Activated naive CD8-positive, alpha-beta T cell treated with anti-CD3 and anti-CD28 coated beads, Interleukin-2, amount 50 U/mL, for 24 hours (primary cell): ENCODE results near the gene PDE4DIP.
"Not testable (repeated sequence)": the region's sequence is repeated elsewhere in the genome, so short reads cannot be mapped to it uniquely, and the experiment has no call there.

ENCODE experiments used
- ATAC-seq: fragments of 150-1000 bp; cut with Tn5 transposase; one replicate; pipeline ENCODE4 v1.10.0; 2021
- DNase-seq: peaks from one replicate; pipeline ENCODE4 v3.0.0; 2021
- H3K27ac Mint-ChIP-seq: one replicate; pipeline ENCODE4 v1.8.0; 2021; ENCODE audit warnings: mild to moderate bottlenecking, mixed read lengths
- H3K27me3 Mint-ChIP-seq: one replicate; pipeline ENCODE4 v1.8.0; 2021; ENCODE audit warnings: mixed read lengths
- H3K36me3 Mint-ChIP-seq: one replicate; pipeline ENCODE4 v1.8.0; 2021; ENCODE audit warnings: low read depth, mixed read lengths
- H3K4me1 Mint-ChIP-seq: one replicate; pipeline ENCODE4 v1.8.0; 2021; ENCODE audit warnings: mixed read lengths
- H3K4me3 Mint-ChIP-seq: one replicate; pipeline ENCODE4 v1.8.0; 2021; ENCODE audit warnings: mild to moderate bottlenecking, moderate library complexity, mixed read lengths
- H3K9me3 Mint-ChIP-seq: one replicate; pipeline ENCODE4 v1.8.0; 2021; ENCODE audit warnings: mixed read lengths

PDE4DIP gene

DNA sequence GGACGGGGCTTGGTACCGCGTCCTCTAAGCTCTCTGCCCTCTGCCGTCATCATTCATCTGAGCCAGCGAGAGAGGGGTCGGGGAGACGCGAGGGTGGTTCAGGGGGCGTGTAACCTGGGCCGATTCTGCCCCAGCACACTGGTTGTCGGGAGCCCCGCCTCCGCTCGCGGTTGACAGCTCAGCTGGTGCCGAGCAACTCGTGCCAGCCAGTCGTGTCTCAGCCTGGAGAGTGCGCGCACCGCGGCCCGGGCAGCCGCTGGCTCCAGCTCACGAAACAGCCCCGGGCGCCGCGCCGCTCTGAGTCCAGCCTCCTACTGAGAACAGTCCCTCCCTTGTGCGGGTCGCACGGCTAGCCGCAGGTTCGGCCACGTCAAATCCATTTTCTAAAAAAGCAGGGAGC lies at the start of gene PDE4DIP:
Gene PDE4DIP (plus strand): TSS at position 209 of the 400 bp plus-strand sequence. CDS start 347 bp downstream, outside the sequence.
- H3K4me3 Mint-ChIP-seq: peak within 1 kb of the TSS; percentile 48
- ATAC-seq: peak; percentile 97

DNA sequence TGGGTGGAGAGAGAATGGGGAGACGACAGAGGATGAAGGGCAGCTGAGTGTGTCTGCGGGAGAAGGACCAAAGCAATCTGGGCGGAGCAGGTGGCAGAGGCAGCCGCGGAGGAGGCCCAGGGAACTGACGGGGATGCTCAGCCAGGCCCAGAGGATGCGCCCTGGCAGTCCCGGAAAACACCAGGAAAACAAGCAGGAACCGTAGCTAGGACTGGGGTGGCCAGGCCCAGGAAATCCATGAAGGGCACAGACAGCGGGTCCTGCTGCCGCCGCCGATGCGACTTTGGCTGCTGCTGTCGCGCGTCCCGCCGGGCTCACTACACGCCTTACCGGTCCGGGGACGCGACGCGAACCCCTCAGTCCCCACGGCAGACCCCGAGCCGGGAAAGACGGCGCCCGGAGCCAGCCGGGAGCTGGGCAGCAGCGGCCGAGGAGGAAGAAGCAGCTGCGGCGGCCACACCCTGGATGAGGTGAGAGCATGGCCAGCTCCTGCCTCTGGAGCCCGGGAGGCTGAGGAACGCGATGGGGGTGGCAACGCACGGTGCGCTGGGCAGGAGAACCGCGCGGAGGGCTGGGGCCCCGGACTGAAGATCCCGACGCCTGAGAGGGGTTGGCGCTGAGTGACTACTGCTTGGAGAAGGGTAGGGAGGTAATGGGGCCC lies 35.8 kb upstream of the PDE4DIP start:
- H3K27me3 Mint-ChIP-seq, H3K27ac Mint-ChIP-seq, H3K4me3 Mint-ChIP-seq, H3K4me1 Mint-ChIP-seq, H3K9me3 Mint-ChIP-seq, DNase-seq, H3K36me3 Mint-ChIP-seq: not testable (repeated sequence)
- ATAC-seq: peak; percentile 59

More for the DNA sequence above, at the start of gene PDE4DIP:
- not testable (repeated sequence) for H3K4me1 Mint-ChIP-seq, H3K36me3 Mint-ChIP-seq, H3K27me3 Mint-ChIP-seq, H3K27ac Mint-ChIP-seq, H3K9me3 Mint-ChIP-seq
- DNase-seq: peak; percentile 36

DNA sequence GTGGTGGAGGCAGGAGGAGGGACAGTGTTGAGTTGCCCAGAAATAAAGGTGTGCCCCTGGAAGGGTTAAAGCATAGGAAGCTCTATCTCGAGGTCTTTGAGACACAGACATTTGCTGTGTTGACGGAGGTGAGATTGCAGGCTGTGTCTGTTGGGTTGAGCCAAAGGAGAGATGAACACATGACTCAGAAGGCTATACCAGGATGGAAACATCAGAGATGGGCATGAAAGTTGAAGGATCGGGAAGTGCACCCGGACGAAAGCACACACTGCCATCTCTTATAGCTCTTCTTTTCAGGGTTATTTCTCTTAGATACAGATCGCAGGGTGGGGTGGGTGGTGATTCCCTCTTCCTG lies 35.3 kb upstream of the PDE4DIP start:
- DNase-seq, H3K9me3 Mint-ChIP-seq, H3K27me3 Mint-ChIP-seq, H3K4me3 Mint-ChIP-seq, ATAC-seq, H3K36me3 Mint-ChIP-seq, H3K4me1 Mint-ChIP-seq, H3K27ac Mint-ChIP-seq: not testable (repeated sequence)

DNA sequence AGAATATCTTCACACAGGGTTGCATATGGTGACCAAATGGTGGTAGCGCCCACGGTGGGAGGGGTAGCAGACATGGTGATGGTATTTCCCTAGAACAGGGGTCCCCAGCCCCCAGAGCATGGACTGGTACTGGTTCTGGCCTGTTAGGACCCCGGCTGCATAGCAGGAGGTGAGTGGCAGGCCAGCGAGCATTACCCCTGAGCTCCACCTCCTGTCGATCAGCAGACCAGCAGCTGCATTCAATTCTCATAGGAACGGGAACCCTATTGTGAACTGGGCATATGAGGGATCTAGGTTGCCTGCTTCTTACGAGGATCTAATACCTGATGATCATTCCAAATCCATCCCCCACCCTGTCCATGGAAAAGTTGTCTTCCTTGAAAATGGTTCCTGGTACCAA lies 22.0 kb upstream of the PDE4DIP start:
- not testable (repeated sequence) for H3K27me3 Mint-ChIP-seq, H3K9me3 Mint-ChIP-seq, H3K27ac Mint-ChIP-seq, H3K4me1 Mint-ChIP-seq, H3K36me3 Mint-ChIP-seq, H3K4me3 Mint-ChIP-seq, ATAC-seq, DNase-seq

DNA sequence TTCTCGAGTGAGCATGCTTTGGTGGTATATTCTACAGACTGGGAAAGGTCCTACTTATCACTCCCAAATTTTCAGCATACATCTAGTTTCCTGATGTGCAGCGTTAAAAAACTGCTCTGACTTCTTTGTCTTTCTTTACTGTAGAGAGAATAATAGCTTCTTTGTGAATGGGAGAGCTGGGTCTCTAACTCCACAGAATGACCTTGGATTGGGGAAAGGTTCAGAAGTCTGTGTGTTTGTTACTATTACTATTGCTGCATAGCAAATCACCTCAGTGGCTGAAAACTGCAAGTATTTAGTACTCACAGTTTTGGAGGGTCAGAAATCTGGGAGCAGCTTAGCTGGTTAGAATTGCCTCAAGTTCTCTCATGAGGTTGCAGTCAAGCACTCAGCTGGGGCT lies 20.4 kb upstream of the PDE4DIP start:
- H3K4me1 Mint-ChIP-seq, ATAC-seq, H3K4me3 Mint-ChIP-seq, H3K36me3 Mint-ChIP-seq, H3K9me3 Mint-ChIP-seq, DNase-seq, H3K27me3 Mint-ChIP-seq, H3K27ac Mint-ChIP-seq: not testable (repeated sequence)

DNA sequence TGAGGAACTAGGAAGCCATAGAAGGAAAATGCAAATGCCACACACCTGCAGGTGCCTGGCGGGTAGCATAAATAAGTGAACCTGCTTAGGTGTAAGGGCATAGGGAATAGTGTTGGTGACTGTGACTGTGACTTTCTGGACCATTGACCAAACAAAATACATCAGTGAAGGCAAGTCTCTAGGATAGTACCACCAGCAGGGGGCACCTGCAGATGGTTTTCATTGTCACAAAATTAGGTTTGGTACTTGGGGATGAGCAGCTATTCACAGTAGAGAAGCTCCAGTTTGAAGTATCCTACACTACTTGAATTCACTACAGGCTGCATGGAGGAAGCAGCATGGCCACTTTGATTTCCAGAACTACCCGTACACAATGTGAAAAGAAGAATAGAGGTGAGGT lies 19.2 kb upstream of the PDE4DIP start:
- H3K4me3 Mint-ChIP-seq, H3K27me3 Mint-ChIP-seq, H3K9me3 Mint-ChIP-seq, ATAC-seq, H3K4me1 Mint-ChIP-seq, DNase-seq, H3K27ac Mint-ChIP-seq, H3K36me3 Mint-ChIP-seq: not testable (repeated sequence)

DNA sequence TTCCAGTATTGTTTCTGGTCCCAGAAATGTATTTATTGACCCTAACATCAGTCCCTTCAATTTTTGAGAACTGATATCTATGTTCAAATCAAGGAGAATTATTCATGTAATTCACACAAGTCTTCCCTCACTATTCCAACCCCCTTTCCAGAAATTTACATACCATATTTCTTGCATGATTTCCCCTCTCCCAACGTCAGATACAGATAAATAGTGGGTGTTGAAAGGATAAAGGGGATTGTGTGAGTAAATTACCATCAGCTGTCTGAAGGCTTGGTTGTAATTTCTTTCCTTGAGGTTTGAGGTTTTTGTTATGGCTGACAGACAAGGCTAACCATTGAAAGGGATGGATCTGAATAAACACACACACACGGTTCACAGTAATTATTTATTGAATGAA lies 15.7 kb upstream of the PDE4DIP start:
- H3K27me3 Mint-ChIP-seq, H3K9me3 Mint-ChIP-seq, DNase-seq, H3K4me1 Mint-ChIP-seq, H3K4me3 Mint-ChIP-seq, ATAC-seq, H3K36me3 Mint-ChIP-seq, H3K27ac Mint-ChIP-seq: not testable (repeated sequence)

DNA sequence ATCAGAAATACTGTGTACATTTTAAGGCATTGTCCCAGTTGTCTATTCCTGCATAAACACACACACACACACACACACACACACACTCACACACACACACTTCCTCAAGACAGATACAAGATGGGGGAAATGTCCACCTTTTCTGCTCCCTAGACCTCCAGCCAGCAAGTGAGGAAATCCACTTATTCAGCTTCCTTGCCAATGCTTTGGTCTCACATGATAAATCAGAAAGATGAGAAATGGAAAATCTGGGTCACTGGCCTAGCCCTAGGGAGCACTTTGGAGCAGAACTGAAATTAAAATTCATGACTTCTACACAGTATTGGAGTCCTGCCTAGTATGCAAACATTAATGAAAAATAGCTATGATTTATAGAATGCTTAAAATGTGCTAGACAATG lies 15.3 kb upstream of the PDE4DIP start:
- H3K4me1 Mint-ChIP-seq, ATAC-seq, H3K36me3 Mint-ChIP-seq, DNase-seq, H3K27me3 Mint-ChIP-seq, H3K27ac Mint-ChIP-seq, H3K9me3 Mint-ChIP-seq, H3K4me3 Mint-ChIP-seq: not testable (repeated sequence)

DNA sequence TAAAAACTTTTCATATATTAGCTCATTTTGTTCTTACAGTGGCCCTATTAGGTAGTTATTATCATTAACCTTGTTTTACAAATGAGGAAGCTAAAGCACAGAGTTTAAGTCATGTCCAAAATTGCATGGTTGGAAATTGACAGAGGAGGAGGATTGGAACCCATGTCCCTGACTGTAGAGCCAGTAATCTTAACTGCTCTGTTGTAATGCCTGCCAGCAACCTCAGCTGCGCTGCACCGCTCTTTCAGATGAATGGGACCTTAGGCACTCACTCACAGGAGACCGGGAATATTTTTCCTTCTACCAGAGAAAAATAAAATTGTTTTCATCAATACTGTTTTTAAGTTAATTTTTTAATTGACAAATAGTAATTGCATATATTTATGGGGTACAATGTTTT lies 14.9 kb upstream of the PDE4DIP start:
- not testable (repeated sequence) for H3K4me3 Mint-ChIP-seq, H3K4me1 Mint-ChIP-seq, DNase-seq, H3K9me3 Mint-ChIP-seq, H3K27ac Mint-ChIP-seq, ATAC-seq, H3K36me3 Mint-ChIP-seq, H3K27me3 Mint-ChIP-seq

DNA sequence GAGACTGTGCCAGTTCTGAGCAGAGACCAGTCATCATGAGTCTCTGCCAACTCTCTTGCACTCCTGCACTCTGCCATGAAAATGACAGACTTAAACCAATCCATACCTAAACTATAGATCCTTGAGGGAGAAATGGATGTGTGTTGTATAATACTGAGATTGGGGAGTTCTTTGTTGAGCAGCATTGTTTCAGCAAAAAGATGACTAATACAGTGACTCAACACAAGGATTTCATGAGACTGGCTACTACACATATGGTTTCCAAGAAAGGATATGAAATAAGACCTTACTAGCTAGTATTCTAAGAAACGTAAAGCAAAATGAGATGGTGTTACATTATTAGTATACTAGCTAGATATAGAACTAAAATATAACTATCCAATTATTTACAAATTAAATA lies 3.0 kb upstream of the PDE4DIP start:
- not testable (repeated sequence) for DNase-seq, H3K4me1 Mint-ChIP-seq, H3K4me3 Mint-ChIP-seq, H3K27me3 Mint-ChIP-seq, H3K9me3 Mint-ChIP-seq, H3K27ac Mint-ChIP-seq, H3K36me3 Mint-ChIP-seq
- ATAC-seq: peak; percentile 33

DNA sequence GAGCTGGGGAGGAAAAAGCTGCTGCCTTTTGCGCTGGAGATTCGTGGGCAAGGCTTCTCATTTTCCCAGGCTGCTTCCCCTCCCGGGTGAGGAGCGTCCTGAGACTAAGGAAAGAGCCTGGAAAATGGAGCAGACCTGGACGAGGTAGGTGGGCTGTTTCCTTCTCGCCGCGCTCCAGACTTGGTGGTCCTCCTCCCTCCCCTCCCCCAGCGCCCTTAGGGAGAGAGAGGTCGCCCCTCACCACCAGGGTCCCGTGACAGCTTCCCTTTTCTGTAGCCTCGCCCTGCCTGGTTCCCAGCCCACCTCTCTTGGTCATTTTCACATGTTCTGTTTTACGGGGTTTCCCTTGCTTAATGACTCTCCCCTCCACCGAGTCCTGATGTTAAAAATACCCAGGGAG lies 423 bp downstream of the PDE4DIP start:
- not testable (repeated sequence) for H3K27ac Mint-ChIP-seq, H3K4me1 Mint-ChIP-seq, ATAC-seq, H3K9me3 Mint-ChIP-seq, DNase-seq, H3K36me3 Mint-ChIP-seq, H3K4me3 Mint-ChIP-seq, H3K27me3 Mint-ChIP-seq

DNA sequence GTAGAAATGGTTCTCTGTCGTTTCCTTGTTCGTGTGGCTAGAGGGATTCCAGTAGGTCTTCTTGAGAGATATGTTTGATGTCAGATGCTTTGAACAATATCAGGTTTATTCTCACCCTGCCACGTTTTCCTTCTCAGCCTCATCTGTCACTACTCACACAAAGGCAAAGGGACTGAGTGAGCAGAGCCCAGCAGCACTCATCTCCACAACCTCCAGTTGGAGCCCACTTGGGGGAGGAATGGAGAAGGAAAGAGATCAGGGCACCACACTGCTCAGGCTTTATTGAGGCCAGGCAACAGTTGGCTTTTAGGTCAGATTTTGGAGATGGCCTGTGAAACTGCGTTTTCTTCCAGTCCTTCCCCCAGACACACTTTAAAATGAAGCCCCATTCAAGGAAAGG lies 840 bp downstream of the PDE4DIP start:
- not testable (repeated sequence) for ATAC-seq, H3K27me3 Mint-ChIP-seq, H3K4me1 Mint-ChIP-seq, H3K36me3 Mint-ChIP-seq, H3K27ac Mint-ChIP-seq, DNase-seq, H3K4me3 Mint-ChIP-seq, H3K9me3 Mint-ChIP-seq

DNA sequence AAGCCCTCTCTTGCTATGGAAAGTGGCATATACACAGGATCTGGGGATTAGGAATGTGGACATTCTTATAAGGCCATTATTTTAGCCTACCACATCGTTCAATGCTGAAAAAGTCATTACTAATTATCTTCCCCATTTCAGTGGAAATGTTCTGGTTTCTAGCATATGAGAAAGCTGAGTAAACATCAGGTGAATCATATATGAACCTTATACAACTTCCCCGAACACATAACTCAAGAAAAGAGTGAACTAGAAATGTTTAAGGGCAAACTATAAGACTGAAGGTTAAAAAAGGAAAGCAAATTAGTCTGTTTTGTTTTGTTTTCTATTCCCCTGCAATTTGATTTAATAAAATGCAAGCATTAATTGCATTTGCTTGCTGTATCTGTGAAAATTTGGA lies 6.1 kb downstream of the PDE4DIP start:
- not testable (repeated sequence) for H3K27me3 Mint-ChIP-seq, ATAC-seq, H3K4me1 Mint-ChIP-seq, H3K36me3 Mint-ChIP-seq, DNase-seq, H3K9me3 Mint-ChIP-seq, H3K27ac Mint-ChIP-seq, H3K4me3 Mint-ChIP-seq

DNA sequence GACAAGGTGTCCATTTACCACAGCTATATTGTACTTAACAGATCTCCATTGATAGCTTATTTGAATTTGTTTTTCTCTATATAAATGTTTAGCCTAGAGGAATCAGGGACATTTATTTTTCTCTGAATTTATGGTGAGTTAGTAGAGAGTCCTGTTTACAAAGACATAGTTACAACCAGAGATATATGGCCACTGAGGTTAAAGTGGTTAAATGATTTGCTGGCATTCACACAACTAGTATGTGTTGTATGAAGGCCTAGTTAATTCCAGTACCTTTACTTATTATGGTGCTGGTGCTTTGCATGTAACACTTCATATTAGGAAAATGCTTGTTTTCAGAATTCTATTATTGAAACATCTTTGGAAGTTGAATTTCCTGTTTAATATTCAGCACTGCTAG lies 6.6 kb downstream of the PDE4DIP start:
- H3K27me3 Mint-ChIP-seq, H3K36me3 Mint-ChIP-seq, H3K4me3 Mint-ChIP-seq, ATAC-seq, H3K27ac Mint-ChIP-seq, H3K4me1 Mint-ChIP-seq, DNase-seq, H3K9me3 Mint-ChIP-seq: not testable (repeated sequence)

DNA sequence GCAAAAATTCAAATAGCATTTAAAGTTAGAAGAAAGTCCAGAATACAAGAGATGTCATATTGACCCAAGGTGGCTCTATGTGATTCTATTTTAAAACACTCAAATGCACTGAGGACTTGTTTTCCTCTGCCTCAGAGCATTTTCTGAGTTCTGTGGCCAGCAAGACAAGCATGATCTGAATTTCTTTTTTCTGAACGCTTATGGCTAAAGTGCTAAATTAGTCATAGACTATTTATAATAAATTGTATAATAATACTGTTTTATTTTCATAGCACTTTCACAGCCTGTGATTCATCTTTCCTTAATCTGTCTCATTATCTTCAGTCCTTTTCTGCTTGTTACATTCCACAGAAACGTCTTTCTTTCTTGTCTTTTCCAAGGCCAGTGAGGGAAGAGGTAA lies 7.5 kb downstream of the PDE4DIP start:
- not testable (repeated sequence) for H3K4me1 Mint-ChIP-seq, H3K9me3 Mint-ChIP-seq, H3K27ac Mint-ChIP-seq, H3K27me3 Mint-ChIP-seq, DNase-seq, ATAC-seq, H3K4me3 Mint-ChIP-seq, H3K36me3 Mint-ChIP-seq

DNA sequence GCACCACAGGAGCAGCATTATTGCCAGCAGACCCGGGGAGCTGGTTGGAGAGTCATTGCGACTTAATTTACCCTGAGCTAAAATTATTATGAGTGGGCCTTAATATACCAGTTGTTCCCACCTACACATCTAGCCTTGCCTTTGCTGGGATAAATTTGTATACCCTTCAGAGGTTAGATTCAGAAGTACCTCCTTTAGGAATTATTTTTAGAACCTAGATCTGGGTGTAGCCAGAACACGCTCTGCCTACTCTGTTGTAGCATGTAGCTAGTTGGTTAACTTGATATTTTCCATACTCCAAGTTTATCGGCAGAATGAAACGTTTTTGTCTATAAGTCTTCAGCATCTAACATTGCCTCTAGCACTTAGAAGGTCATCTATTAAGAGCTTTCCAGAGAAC lies 9.1 kb downstream of the PDE4DIP start:
- H3K9me3 Mint-ChIP-seq, H3K27me3 Mint-ChIP-seq, H3K27ac Mint-ChIP-seq, H3K4me3 Mint-ChIP-seq, DNase-seq, ATAC-seq, H3K4me1 Mint-ChIP-seq, H3K36me3 Mint-ChIP-seq: not testable (repeated sequence)
